OCI-LY3 (cell line): ENCODE results near the gene EIF2D.

ENCODE experiments used
- EZH2phosphoT487 ChIP-seq: fragments of 200-600 bp; shearing (Covaris generic); IDR thresholded peaks from 2 replicates; pipeline ENCODE4 v1.6.1; 2018; ENCODE audit warnings: antibody characterized with exemption, mixed run types, low read depth
- TF ChIP-seq, protein P1 (sequence below): fragments of 200-600, 300-600 bp; sonication (generic); IDR thresholded peaks from 2 replicates; pipeline ENCODE4 v1.5.1; 2014; ENCODE audit warnings: antibody characterized with exemption, low read length, low read depth

DNA sequence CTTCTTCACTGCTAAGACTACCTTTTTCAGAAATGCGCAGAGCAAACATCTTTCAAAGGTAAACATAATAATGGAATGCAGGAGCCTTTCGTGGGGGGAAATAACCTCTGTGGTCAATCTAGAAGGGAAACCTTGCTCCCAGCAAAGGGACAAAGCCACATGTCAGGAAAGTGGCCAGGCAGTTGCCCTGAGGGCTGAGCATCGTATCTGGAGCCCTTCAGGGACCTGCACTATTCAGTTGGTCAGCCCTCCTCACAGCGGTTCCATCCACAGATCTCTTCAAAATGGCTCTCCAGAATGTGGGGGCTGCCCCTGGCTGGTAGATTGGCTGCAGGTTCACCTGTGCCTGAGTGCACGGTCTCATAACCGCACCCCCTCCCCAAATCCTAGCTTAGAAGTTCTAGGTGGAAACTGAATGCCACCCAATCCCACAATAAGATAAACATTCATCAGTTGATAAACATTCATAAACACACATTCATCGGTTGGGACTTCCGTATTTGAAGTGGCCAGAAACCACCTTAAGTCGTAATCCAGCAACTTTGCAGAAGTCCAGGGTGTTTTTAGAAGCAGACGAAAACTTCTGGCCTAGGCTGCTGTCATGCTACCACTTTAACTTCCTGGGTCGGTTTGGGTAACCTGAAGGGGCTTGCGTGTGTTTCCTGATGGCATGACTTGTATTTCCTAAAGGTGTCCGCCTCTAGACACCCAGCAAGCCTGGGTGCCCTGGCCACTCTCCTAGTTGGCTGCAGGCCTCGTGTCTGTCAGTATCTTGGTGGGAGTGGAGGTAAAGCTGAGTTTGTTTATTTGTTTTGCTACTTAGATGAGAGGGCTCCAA lies 54.4 kb downstream of the EIF2D start:
- TF ChIP-seq, protein P1, sequence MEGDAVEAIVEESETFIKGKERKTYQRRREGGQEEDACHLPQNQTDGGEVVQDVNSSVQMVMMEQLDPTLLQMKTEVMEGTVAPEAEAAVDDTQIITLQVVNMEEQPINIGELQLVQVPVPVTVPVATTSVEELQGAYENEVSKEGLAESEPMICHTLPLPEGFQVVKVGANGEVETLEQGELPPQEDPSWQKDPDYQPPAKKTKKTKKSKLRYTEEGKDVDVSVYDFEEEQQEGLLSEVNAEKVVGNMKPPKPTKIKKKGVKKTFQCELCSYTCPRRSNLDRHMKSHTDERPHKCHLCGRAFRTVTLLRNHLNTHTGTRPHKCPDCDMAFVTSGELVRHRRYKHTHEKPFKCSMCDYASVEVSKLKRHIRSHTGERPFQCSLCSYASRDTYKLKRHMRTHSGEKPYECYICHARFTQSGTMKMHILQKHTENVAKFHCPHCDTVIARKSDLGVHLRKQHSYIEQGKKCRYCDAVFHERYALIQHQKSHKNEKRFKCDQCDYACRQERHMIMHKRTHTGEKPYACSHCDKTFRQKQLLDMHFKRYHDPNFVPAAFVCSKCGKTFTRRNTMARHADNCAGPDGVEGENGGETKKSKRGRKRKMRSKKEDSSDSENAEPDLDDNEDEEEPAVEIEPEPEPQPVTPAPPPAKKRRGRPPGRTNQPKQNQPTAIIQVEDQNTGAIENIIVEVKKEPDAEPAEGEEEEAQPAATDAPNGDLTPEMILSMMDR: no peak
- TF ChIP-seq EZH2phosphoT487: no peak
